ENCODE data around the gene TMEM61.

The TMEM61 gene

DNA sequence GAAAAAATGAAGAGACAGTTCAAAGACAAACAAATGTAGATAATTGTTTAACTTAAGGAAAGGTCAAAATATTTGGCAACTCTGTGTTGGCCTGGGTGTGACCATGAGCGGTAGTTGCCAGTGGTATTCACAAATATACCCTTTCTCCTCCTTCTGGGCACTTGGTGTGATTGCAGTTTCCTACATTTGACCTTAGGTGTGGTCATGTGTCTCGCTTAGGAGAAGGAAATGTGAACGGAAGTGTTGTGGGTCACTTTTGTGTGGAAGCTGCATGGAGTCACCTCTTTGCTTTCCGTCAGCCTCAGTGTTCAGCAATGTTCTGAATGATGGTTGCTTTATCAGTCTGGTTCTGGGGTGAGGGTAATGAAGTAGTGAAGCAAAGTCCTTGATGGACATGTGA is 55.5 kb downstream of the TMEM61 start:
- TF ChIP-seq, protein P1, sequence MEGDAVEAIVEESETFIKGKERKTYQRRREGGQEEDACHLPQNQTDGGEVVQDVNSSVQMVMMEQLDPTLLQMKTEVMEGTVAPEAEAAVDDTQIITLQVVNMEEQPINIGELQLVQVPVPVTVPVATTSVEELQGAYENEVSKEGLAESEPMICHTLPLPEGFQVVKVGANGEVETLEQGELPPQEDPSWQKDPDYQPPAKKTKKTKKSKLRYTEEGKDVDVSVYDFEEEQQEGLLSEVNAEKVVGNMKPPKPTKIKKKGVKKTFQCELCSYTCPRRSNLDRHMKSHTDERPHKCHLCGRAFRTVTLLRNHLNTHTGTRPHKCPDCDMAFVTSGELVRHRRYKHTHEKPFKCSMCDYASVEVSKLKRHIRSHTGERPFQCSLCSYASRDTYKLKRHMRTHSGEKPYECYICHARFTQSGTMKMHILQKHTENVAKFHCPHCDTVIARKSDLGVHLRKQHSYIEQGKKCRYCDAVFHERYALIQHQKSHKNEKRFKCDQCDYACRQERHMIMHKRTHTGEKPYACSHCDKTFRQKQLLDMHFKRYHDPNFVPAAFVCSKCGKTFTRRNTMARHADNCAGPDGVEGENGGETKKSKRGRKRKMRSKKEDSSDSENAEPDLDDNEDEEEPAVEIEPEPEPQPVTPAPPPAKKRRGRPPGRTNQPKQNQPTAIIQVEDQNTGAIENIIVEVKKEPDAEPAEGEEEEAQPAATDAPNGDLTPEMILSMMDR (IDR thresholded peaks at IDR 0.05; ENCODE audit: poor library complexity, severe bottlenecking) = no peak
- Histone ChIP-seq H3K9me3 (ENCODE audit: severe bottlenecking) (no peaks in the 10 kb centered on the region), H3K27ac (ENCODE audit: poor library complexity, severe bottlenecking) (no peak overlapping the region), H3K36me3 (ENCODE audit: low read depth) (peaks cover under 1% of the 10 kb centered on the region), H3K4me3 (ENCODE audit: severe bottlenecking) (no peak overlapping the region), H3K27me3 (ENCODE audit: insufficient read depth, poor library complexity, severe bottlenecking) (no peaks in the 10 kb centered on the region), H3K4me1 (ENCODE audit: insufficient read depth, poor library complexity, severe bottlenecking) (peaks cover 5% of the 10 kb centered on the region)
- no peak for DNase-seq (ENCODE audit: low spot score)
- no peak for ATAC-seq (ENCODE audit: low read depth)

GRCh38 chr1:55037733-55038551 is 57.5 kb downstream of the TMEM61 start:
- DNase-seq (ENCODE audit: low spot score) (no peak), ATAC-seq (ENCODE audit: low read depth) (no peak)
- TF ChIP-seq, protein P1 (IDR thresholded peaks at IDR 0.05; ENCODE audit: poor library complexity, severe bottlenecking) = no peak
- Histone ChIP-seq H3K9me3 (ENCODE audit: severe bottlenecking) (no peaks in the 10 kb centered on the region), H3K27ac (ENCODE audit: poor library complexity, severe bottlenecking) (peak overlapping the region; percentile 76), H3K27me3 (ENCODE audit: insufficient read depth, poor library complexity, severe bottlenecking) (no peaks in the 10 kb centered on the region), H3K4me3 (ENCODE audit: severe bottlenecking) (no peak overlapping the region), H3K36me3 (ENCODE audit: low read depth) (peaks cover 21% of the 10 kb centered on the region), H3K4me1 (ENCODE audit: insufficient read depth, poor library complexity, severe bottlenecking) (peaks cover 20% of the 10 kb centered on the region)

DNA sequence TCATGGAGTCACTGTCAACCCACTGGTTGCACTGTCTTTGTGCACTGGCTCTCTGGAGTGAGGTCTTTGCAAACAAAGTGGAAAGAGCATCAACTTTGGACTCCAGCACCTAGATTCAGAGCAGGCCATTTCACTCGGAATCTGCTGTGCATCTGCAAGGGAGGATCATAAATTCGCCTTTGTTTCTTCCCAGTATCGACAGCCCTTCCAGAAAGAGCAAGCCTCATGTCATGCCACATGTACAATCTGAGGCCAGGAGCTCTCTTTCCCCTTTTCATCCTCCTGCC is 58.1 kb downstream of the TMEM61 start:
- no peaks in the 10 kb centered on the region for H3K27me3 ChIP-seq (ENCODE audit: insufficient read depth, poor library complexity, severe bottlenecking)
- no peak overlapping the region for H3K4me3 ChIP-seq (ENCODE audit: severe bottlenecking)

DNA sequence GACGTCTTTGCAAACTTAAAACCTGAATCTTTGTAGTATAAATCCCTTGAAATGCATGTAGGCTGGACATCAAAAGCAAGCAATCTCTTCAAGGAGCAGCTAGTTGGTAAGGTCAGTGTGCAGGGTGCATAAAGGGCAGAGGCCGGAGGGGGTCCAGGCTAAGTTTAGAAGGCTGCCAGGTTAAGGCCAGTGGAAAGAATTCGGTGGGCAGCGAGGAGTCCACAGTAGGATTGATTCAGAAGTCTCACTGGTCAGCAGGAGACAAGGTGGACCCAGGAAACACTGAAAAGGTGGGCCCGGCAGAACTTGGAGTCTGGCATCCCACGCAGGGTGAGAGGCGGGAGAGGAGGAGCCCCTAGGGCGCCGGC is 58.5 kb downstream of the TMEM61 start:
- no peak for DNase-seq (ENCODE audit: low spot score)
- Histone ChIP-seq H3K36me3 (ENCODE audit: low read depth) (peaks cover 31% of the 10 kb centered on the region), H3K4me1 (ENCODE audit: insufficient read depth, poor library complexity, severe bottlenecking) (peaks cover 23% of the 10 kb centered on the region), H3K4me3 (ENCODE audit: severe bottlenecking) (peak overlapping the region; percentile 78), H3K27ac (ENCODE audit: poor library complexity, severe bottlenecking) (peak overlapping the region; percentile 76), H3K9me3 (ENCODE audit: severe bottlenecking) (no peaks in the 10 kb centered on the region), H3K27me3 (ENCODE audit: insufficient read depth, poor library complexity, severe bottlenecking) (no peaks in the 10 kb centered on the region)
- no peak for ATAC-seq (ENCODE audit: low read depth)
- TF ChIP-seq, protein P1 (IDR thresholded peaks at IDR 0.05; ENCODE audit: poor library complexity, severe bottlenecking) = no peak

More for the DNA sequence above, 58.1 kb downstream of the TMEM61 start:
- H3K27ac ChIP-seq (ENCODE audit: poor library complexity, severe bottlenecking) = peak overlapping the region; percentile 76
- no peaks in the 10 kb centered on the region for H3K9me3 ChIP-seq (ENCODE audit: severe bottlenecking)
- DNase-seq (ENCODE audit: low spot score) (no peak), ATAC-seq (ENCODE audit: low read depth) (no peak)
- peaks cover 27% of the 10 kb centered on the region for H3K36me3 ChIP-seq (ENCODE audit: low read depth)
- H3K4me1 ChIP-seq (ENCODE audit: insufficient read depth, poor library complexity, severe bottlenecking) = peaks cover 23% of the 10 kb centered on the region
- TF ChIP-seq, protein P1 (IDR thresholded peaks at IDR 0.05; ENCODE audit: poor library complexity, severe bottlenecking) = no peak

Data from RWPE2 (cell line).